ENCODE measurements around the gene AHDC1. TPM values are rescaled to one million over a fixed set of nuclear protein-coding genes. Genes with fewer than 3 reads are reported as not detected.
"Not testable (repeated sequence)": the region's sequence is repeated elsewhere in the genome, so short reads cannot be mapped to it uniquely, and the experiment has no call there.

The AHDC1 gene
- total RNA-seq: 2.6 and 15.4 TPM in 2 replicates

GRCh38 chr1:27603681-27604578, at the start of gene AHDC1:
Gene AHDC1 (minus strand): TSS chr1:27604144. CDS start chr1:27552115, 52,029 bp downstream.
- DNase-seq (ENCODE audit: low read depth): peak; percentile 60

DNA sequence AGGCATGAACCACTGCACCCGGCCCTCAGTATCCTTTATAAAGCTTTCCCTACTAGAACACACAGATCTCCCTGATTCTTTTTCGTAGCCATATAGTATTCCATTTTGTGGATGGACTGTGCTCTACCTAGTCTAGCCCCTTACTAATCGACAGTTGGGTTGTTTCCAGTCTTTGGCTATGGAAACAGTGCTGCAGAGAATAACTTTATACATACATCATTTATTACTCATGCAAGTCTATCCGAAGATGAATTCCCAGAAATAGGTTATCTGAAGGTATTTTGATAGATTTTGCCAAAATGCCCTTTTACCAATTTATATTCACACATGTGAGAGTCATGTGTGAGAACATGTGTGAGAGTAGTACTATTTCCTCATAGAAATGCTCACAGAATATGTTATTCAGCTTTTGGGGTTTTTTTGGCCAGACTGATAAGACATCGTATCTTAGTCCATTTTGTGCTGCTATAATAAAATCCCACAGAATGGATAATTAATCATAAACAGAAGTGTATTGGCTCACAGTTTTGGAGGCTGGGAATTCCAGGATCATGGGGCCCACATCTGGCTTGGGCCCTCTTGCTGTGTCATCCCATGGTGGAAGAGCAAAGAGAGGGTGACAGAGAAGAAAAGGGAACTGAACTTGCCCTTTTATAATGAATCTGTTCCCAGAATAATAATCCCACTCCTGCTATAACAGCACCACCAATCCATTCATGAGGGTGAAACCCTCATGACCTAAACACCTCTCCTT, 48.3 kb upstream of the AHDC1 start:
- DNase-seq (ENCODE audit: low read depth): no peak

DNA sequence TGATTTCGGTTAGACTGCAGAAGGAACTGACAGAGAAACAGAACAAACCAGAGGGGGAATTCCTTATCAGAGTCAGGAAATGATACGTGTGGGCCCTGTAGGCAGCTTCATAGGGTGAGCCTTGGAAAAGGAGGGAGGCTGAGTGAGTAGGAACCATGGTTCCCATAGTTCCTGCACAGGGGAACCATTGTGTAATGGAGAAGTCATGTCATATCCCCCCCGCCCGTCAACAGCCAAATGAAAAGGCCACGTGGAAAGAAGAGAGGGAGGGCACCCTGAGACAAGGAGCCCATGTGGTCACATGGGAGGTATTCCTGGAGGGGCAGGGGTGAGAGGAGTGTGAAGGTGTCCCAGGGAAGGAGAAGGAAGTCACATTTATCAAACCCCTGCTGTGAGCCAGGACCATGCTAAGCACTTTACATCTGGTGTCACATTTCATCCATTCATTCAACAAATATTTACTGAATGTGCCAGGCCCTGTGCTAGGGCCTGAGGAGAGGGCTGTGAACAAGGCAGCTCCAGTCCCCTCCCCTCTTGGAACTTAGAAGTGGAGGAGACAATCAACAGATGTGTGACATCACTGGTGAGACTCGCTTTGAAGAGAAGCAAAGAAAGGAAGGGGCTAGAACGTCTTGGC, 46.7 kb upstream of the AHDC1 start:
- DNase-seq (ENCODE audit: low read depth): peak; percentile 15

GRCh38 chr1:27650171-27650538, 46.2 kb upstream of the AHDC1 start:
- no peak for DNase-seq (ENCODE audit: low read depth)

DNA sequence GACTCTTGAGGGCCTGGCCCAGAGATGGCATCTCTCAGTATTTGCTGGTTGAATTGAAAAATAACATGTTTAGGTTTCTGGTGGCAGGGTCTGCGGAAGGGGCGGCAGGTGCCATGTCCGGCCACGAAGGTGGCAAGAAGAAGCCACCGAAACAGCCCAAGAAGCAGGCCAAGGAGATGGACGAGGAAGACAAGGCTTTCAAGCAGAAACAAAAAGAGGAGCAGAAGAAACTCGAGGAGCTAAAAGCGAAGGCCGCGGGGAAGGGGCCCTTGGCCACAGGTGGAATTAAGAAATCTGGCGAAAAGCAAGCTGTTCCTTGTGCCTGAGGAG, 45.3 kb upstream of the AHDC1 start:
- DNase-seq (ENCODE audit: low read depth): no peak

- no peak for DNase-seq (ENCODE audit: low read depth)
Measured at GRCh38 chr1:27648602-27649305, 44.8 kb upstream of the AHDC1 start.

GRCh38 chr1:27647328-27647727, 43.4 kb upstream of the AHDC1 start:
- DNase-seq (ENCODE audit: low read depth): no peak

DNA sequence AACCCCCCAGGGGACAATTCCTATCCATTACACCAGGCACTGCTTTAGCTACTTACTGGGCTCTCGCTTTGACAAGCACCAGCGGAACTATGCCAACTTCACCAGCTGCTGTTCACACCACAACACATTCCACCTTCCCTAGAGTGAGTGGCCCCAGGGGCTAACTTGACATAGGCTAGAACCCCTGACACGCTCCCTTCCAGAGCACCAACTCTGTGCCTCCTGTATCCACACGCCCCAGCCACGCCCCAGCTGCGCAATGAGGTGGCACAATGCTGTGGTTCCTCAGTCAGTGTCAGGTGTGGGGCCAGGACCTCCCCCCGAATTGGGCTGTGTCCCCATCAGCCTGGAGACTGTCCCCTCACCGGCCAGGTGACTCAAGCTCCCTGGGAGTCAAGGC, 42.7 kb upstream of the AHDC1 start:
- no peak for DNase-seq (ENCODE audit: low read depth)

DNA sequence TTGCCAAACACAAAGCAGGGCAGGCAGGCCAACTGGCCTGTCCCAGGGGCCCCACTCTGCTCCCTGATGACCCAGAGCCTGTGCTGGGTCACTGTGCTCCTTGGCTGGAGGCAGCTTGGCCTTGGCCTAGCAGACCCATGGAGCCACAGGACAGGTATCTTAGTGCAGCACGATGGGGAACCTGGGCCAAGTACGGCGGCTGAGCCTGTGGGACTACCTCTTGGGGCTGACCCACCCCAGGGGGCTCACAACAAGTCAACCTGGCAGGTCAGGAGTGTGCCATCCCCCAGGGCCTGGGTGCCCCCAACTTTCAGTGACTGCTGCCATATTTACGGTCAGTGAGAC, 41.1 kb upstream of the AHDC1 start:
- no peak for DNase-seq (ENCODE audit: low read depth)

GRCh38 chr1:27644369-27645070, 40.6 kb upstream of the AHDC1 start:
- DNase-seq (ENCODE audit: low read depth): no peak

- peak; percentile 35 for DNase-seq (ENCODE audit: low read depth)
Measured at GRCh38 chr1:27643600-27644368, 39.8 kb upstream of the AHDC1 start.

DNA sequence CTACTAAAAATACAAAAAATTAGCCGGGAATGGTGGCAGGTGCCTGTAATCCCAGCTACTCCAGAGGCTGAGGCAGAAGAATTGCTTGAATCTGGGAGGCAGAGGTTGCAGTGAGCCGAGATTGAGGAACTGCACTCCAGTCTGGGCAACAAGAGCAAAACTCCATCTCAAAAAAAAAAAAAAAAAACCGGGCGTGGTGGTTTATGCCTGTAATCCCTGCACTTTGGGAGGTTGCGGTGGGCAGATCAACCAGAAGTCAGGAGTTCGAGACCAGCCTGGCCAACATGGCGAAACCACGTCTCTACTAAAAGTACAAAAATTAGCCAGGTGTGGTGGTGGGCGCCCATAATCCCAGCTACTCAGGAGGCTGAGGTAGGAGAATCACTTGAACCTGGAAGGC, 36.6 kb upstream of the AHDC1 start:
- not testable (repeated sequence) for DNase-seq (ENCODE audit: low read depth)

- DNase-seq (ENCODE audit: low read depth): no peak
Measured at GRCh38 chr1:27638805-27639204, 34.9 kb upstream of the AHDC1 start.

- no peak for DNase-seq (ENCODE audit: low read depth)
Measured at GRCh38 chr1:27638047-27638734, 34.2 kb upstream of the AHDC1 start.

DNA sequence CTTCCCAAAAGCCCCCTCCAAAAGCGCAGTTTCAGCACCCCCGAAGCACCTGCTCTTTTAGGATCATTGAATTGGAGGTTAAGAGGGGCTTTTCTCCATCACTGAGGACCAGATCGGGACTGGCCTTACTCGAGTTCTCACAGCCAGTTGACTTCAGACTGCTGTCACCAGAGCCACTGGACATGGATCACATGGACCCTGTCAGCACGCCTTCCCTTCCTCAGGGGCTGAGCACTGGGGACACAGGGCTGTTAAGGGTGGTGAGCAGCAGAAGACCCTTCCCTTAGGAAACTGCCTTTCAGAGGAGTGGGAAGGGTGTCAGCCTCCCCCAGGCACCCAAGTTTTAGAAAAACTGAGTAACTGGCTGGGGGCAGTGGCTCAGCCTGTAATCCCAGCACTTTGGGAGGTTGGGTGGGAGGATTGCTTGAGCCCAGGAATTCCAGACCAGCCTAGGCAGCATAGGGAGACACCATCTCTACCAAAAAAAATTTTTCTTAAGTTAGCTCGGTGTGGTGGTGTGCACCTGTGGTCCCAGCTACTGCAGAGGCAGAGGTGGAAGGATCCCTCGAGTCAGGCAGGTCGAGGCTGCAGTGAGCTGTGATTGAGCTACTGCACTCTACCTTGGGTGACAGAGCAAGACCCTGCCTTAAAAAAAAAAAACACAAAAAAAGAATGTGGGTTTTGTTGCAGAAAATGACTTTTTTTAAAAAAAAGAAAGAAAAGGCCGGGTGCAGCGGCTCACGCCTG, 31.6 kb upstream of the AHDC1 start:
- no peak for DNase-seq (ENCODE audit: low read depth)

DNA sequence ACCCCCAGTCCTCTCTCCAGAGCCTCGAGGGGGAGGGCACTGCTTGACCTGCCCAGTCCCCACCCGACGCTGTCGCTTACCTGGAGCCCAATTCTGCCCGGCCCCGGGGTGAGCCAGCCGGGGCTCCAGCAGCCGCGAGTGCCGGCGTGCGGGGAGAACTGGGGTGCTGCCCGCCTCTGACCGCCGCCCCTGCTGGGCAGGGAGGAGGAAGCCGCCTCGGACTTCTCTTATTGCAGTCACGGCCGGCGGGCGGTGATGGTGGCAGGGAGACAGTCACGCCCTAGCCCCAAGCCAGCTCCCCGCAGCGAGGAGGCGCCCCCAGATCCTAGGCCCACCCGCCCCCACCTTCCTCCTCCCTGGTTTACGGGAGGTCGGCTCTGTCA, 31.0 kb upstream of the AHDC1 start, which contains the start of gene FGR:
TSS of gene FGR (minus strand) at position 201 of the 383 bp plus-strand sequence. CDS start 11,269 bp downstream, outside the sequence.
- no peak for DNase-seq (ENCODE audit: low read depth)

GRCh38 chr1:27634177-27634984, 30.4 kb upstream of the AHDC1 start:
- no peak for DNase-seq (ENCODE audit: low read depth)

- DNase-seq (ENCODE audit: low read depth): no peak
Measured at GRCh38 chr1:27633640-27634176, 29.8 kb upstream of the AHDC1 start.

Measured in renal cortical epithelial cell (primary cell).